Heart left ventricle (tissue), 16 donors: ENCODE data around the gene RHD. TPM values are rescaled to one million over a fixed set of nuclear protein-coding genes. Genes with fewer than 3 reads are reported as not detected.

ENCODE experiments used
- ATAC-seq, 4 donors: fragments of 200-7000 bp; cut with Tn5 transposase; one replicate each; pipeline ENCODE4 v1.9.1; 2020 to 2022; ENCODE audit warnings: moderate library complexity in 4 of 4, mild to moderate bottlenecking in 3 of 4, moderate number of reproducible peaks in 1 of 4
- DNase-seq, 5 donors: peaks; one replicate each; pipeline ENCODE4 v3.0.0-alpha.2; 2020
- H3K27ac ChIP-seq, 12 donors: fragments of 200-600 bp; sonication (generic) in 4 of 12; one replicate each; pipeline versions ENCODE4 v1.5.0 to v1.8.0; 2016 to 2022; ENCODE audit warnings: mild to moderate bottlenecking in 2 of 12
- H3K27me3 ChIP-seq, 9 donors: fragments of 200-600 bp; sonication (generic) in 2 of 9; one replicate each; pipeline versions ENCODE4 v1.5.1 to v1.8.0; 2016 to 2022; ENCODE audit warnings: mild to moderate bottlenecking in 3 of 9
- H3K36me3 ChIP-seq, 9 donors: fragments of 200-600 bp; sonication (generic) in 2 of 9; one replicate each; pipeline versions ENCODE4 v1.5.0 to v1.8.0; 2018 to 2022; ENCODE audit warnings: mild to moderate bottlenecking in 2 of 9
- H3K4me1 ChIP-seq, 12 donors: fragments of 200-600 bp; sonication (generic) in 4 of 12; one replicate each; pipeline versions ENCODE4 v1.5.0 to v1.8.0; 2016 to 2022; ENCODE audit warnings: mild to moderate bottlenecking in 3 of 12
- H3K4me3 ChIP-seq, 12 donors: fragments of 200-600 bp; sonication (generic) in 4 of 12; one replicate each; pipeline versions ENCODE4 v1.5.0 to v1.8.0; 2017 to 2022; ENCODE audit warnings: mild to moderate bottlenecking in 9 of 12, moderate library complexity in 4 of 12
- H3K9me3 ChIP-seq, 12 donors: fragments of 200-600 bp; sonication (generic) in 4 of 12; one replicate each; pipeline versions ENCODE4 v1.5.0 to v1.8.0; 2016 to 2022; ENCODE audit warnings: mild to moderate bottlenecking in 1 of 12
- POLR2A ChIP-seq, 2 donors: fragments of 450-650 bp; IDR thresholded peaks; one replicate each; pipeline ENCODE4 v1.6.1; 2017; ENCODE audit warnings: antibody characterized with exemption in 2 of 2, mild to moderate bottlenecking in 2 of 2, moderate library complexity in 2 of 2
- WGBS, 4 donors: extraction: QIAGEN DNeasy Blood & Tissue Kit in 2 of 4; methylation state at CpG; one replicate each; pipeline versions ENCODE4 v1.1.5 to v1.1.7; 2013 to 2018; 5-methylcytosine and 5-hydroxymethylcytosine counted together
- intact Hi-C, 10 donors: fragments of 100-400 bp; cut with DNase I; formaldehyde crosslinking; loops; one replicate each; pipeline versions ENCODE4 v1.11.1 to v1.14.2; 2022
- polyA plus RNA-seq, 2 donors: library from polyadenylated mRNA; stranded (reverse); fragments of 200-250 nt; gene quantifications; one replicate each; pipeline ENCODE4 v1.2.3, GENCODE V29; 2013
- total RNA-seq, 9 donors: library from RNA; depleted of rRNA in 2 of 9; stranded (reverse); fragments of >200 nt in 2 of 9; fragmentation: NEBNext Ultra II Directional in 3 of 9; extraction: Animal tissue kit (Norgen Biotek cat#: 25700) in 3 of 9; gene quantifications; one replicate each; pipeline versions ENCODE4 v1.1.0 to v1.2.4, GENCODE V29; 2016 to 2023
- TF ChIP-seq, protein P1 (sequence below), 12 donors: fragments of 200-600 bp; sonication (generic) in 4 of 12; IDR thresholded peaks; one replicate each; pipeline versions ENCODE4 v1.5.0 to v1.8.0; 2018 to 2022; ENCODE audit warnings: antibody characterized with exemption in 12 of 12, mild to moderate bottlenecking in 5 of 12
- donor health status: ischemic (EF 13 %, LVEDD 7.1; RV severe dilation, severe dysfunction).
- donor health status: healthy with polysubstance abuse.
- donor health status: DM: no; HTN: yes; CAD: no.
- donor health status: DM: no; HTN: no; CAD: no.
- donor health status: ischemic (EF 25% LVEDD 6.9; RV normal size, moderate dysfunction).
- donor health status: ischemic (EF 25% LVEDD 5.7; RV mildly dilated, moderate dysfunction).
- donor health status: healthy.
- donor health status: DM: yes; HTN: yes; CAD: no.
- donor health status: ischemic (EF 35%, LVEDD 5.7; RV mildly dilated, moderate dysfunction).
- donor health status: nonischemic (EF 11% LVEDD 7.7; RV severe dilation, severe dysfunction).
- donor health status: DM: yes; HTN: yes; CAD: no.
- donor health status: PGD.
- donor health status: ischemic (EF 29% LVEDD 5.4; RV normal size, mild dysfunction).
- donor health status: nonischemic (EF 23%, LVEDD 6.1; RV moderate dilation, normal function).

Gene RHD
- total and polyA plus RNA-seq, 11 donors = not detected

DNA sequence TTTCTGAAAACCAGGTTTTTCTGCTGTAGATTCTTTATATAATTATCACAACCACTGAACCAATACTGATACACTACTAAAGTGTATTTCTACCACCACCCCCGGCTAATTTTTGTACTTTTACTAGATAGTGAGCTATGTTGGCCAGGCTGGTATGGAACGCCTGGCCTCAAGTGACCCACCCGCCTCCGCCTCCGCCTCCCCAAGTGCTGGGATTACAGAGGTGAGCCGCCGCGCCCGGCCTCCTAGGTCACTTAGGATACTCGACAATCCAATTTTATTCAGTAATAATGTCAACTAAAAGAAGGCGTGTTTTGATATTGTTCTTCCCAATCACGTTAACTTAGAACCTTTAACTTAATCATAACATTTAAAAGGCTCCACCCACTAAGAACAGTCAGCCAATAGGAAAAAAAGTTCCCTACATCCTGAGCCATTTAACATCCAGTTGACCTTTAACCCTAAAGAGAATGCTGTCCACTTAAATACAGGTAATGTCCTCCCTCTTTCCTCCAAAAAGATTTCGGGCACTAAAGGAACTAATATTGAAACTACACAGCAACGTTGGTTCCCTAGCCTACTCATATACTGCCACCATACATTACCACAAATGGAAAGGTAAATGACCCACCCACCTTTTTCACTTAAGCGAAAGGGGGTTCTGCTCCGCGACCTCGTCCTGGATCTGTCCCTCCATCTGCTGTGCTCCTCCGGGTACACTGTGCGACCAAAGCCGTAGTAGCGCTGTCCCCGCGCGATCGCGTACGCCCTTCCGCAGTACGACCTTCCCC lies 26.3 kb upstream of the RHD start:
- WGBS, 4 donors = 9 to 15% (median 12%) methylated on average over 28 to 30 of the region's 30 CpGs
- peak overlapping the region; percentile 95 to 100 (median 100) for H3K27ac ChIP-seq

DNA sequence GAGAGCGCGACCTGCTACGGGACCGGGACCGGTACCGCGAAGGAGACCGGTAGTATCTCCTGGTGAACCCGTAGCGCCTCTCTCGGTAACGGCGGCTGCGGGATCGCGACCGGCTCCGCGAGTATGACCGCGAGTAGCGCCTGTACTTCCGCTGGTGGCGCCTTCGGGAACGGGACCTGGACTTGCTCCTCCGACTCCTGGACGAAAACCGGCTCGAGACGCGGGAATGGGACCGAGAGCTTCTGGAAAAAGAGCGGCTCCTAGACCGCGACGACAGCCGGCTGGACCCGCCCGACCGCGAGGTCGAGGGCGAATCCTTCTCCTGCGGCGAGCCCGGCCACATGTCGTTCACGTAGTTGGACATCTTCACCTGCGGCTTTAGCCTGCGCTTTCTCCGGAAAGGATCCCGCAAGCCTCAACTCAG lies 25.7 kb upstream of the RHD start:
- ATAC-seq (peak in 2 of 4 donors; percentile 0 to 1), DNase-seq (peak in 1 of 5 donors; percentile 45)
- intact Hi-C loops = loop anchor here in 4 of 10 donors (2.0 to 10.0 kb wide), 7 partner anchors 91 to 748 kb away; partner anchors contain the start of genes MTFR1L (in 2 of the 4), TMEM50A (in 2 of the 4) and PAFAH2 (in 1 of the 4)
- H3K4me3 ChIP-seq = peak overlapping the region; percentile 63 to 98 (median 80)
- peak overlapping the region; percentile 95 to 100 (median 100) for H3K27ac ChIP-seq
- H3K27me3 ChIP-seq = no peaks in the 10 kb centered on the region
- TF ChIP-seq POLR2A (IDR thresholded peaks at IDR 0.05) = no peak
- TF ChIP-seq, protein P1, sequence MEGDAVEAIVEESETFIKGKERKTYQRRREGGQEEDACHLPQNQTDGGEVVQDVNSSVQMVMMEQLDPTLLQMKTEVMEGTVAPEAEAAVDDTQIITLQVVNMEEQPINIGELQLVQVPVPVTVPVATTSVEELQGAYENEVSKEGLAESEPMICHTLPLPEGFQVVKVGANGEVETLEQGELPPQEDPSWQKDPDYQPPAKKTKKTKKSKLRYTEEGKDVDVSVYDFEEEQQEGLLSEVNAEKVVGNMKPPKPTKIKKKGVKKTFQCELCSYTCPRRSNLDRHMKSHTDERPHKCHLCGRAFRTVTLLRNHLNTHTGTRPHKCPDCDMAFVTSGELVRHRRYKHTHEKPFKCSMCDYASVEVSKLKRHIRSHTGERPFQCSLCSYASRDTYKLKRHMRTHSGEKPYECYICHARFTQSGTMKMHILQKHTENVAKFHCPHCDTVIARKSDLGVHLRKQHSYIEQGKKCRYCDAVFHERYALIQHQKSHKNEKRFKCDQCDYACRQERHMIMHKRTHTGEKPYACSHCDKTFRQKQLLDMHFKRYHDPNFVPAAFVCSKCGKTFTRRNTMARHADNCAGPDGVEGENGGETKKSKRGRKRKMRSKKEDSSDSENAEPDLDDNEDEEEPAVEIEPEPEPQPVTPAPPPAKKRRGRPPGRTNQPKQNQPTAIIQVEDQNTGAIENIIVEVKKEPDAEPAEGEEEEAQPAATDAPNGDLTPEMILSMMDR (IDR thresholded peaks at IDR 0.05) = no peak
- H3K36me3 ChIP-seq = peaks cover 0 to 51% (median 38%) of the 10 kb centered on the region in 9 donors
- peaks cover 7 to 50% (median 27%) of the 10 kb centered on the region in 12 donors for H3K4me1 ChIP-seq
- 0 to 1% (median 0%) methylated on average over 6 to 53 of the region's 53 CpGs for WGBS, 4 donors
- no peaks in the 10 kb centered on the region for H3K9me3 ChIP-seq

More for the DNA sequence above, 26.3 kb upstream of the RHD start:
- no peak for TF ChIP-seq POLR2A (IDR thresholded peaks at IDR 0.05)
- TF ChIP-seq, protein P1 (IDR thresholded peaks at IDR 0.05) = no peak
- Histone ChIP-seq H3K9me3 (no peaks in the 10 kb centered on the region), H3K4me3 (peak overlapping the region; percentile 63 to 98 (median 80)), H3K27me3 (no peaks in the 10 kb centered on the region), H3K36me3 (peaks cover 0 to 58% (median 44%) of the 10 kb centered on the region in 9 donors), H3K4me1 (peaks cover 7 to 55% (median 29%) of the 10 kb centered on the region in 12 donors)
- ATAC-seq (peak in 3 of 4 donors; percentile 0 to 2 (median 0)), DNase-seq (no peak)
- intact Hi-C loops = loop anchor here in 4 of 10 donors (2.0 to 10.0 kb wide), 7 partner anchors 91 to 749 kb away; partner anchors contain the start of genes MTFR1L (in 2 of the 4), TMEM50A (in 2 of the 4) and PAFAH2 (in 1 of the 4)

GRCh38 chr1:25247024-25247828 lies 25.1 kb upstream of the RHD start, which contains the start of gene RSRP1:
TSS of gene RSRP1 (minus strand) at chr1:25247454. CDS start at chr1:25246963, 491 bp downstream.
- ATAC-seq (peak; percentile 92 to 97 (median 96)), DNase-seq (peak; percentile 100)
- 0 to 1% (median 0%) methylated on average over 29 to 79 of the region's 79 CpGs for WGBS, 4 donors
- H3K4me1 ChIP-seq = peaks cover 7 to 46% (median 27%) of the 10 kb centered on the region in 12 donors
- TF ChIP-seq, protein P1 (IDR thresholded peaks at IDR 0.05) = peak in 4 of 12 donors; percentile 12 to 27 (median 14)
- TF ChIP-seq POLR2A (IDR thresholded peaks at IDR 0.05) = peak; percentile 85 to 100
- H3K4me3 ChIP-seq = peak within 1 kb of the TSS; percentile 63 to 98 (median 80)
- H3K27me3 ChIP-seq = no peaks in the 10 kb centered on the region
- H3K27ac ChIP-seq = peak within 1 kb of the TSS; percentile 95 to 100 (median 100)
- no peaks in the 10 kb centered on the region for H3K9me3 ChIP-seq
- intact Hi-C loops = loop anchor here in 4 of 10 donors (2.0 to 10.0 kb wide), 7 partner anchors 90 to 748 kb away; partner anchors contain the start of genes MTFR1L (in 2 of the 4), TMEM50A (in 2 of the 4) and PAFAH2 (in 1 of the 4)
- H3K36me3 ChIP-seq = peaks cover 0 to 47% (median 32%) of the 10 kb centered on the region in 9 donors
